ENCODE measurements around the gene LFNG.

Gene LFNG

DNA sequence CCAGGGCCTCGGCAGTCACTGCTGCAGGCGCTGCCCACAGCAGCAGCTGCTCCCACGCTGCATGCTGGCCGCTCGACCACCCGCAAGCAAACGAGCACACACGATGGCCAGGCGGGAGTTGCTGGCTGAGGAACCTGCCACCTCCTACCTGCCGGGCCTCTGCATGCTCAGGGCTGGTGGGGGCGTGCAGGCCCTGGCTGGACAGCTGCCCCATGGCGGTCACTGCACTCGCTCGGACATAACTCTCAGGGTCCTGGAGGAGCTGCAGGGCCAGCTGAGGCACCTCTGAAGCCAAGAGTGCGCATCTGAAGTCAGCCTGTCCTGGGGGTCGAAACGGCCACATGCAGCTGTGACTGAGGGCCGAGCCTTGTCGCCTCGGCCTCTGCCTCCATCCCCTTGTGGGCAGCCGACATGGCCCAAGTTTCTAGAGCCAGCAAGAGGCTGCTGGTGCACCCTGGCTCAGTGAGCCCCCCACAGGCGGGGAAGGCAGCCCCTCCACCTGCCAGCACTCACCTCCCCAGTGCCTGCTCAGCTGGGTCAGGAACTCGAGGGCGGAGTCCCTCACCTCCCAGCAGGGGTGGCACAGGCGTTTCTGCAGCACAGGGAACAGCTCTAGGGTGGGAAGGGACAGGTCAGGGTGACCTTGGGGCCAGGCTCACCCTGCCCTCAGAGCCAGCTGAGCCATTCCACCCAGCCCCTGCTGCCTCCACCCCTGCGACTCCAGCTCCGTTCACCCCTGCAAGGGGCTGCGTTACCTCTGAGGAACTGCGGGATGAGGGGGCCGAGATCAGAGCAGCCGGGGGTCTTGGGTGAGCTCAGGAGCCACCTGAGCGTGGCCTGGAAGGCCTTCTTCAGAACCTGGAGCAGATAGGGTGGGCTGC lies 19.7 kb downstream of the LFNG start:
- Histone ChIP-seq H3K4me2 (ENCODE audit: low read length) (no peak overlapping the region), H3K36me3 (ENCODE audit: insufficient read depth, low read length) (peaks cover 49% of the 10 kb centered on the region), H3K27me3 (ENCODE audit: insufficient read depth, low read length) (no peaks in the 10 kb centered on the region), H2AFZ (ENCODE audit: low read length) (no peak overlapping the region), H3K79me2 (ENCODE audit: insufficient read depth, low read length) (no peaks in the 10 kb centered on the region), H4K20me1 (ENCODE audit: insufficient read depth, low read length) (no peaks in the 10 kb centered on the region), H3F3A (ENCODE audit: insufficient read depth, low read length) (no peaks in the 10 kb centered on the region), H3K9ac (ENCODE audit: low read length) (no peak overlapping the region), H3K4me3 (ENCODE audit: low read depth, low read length, poor library complexity, severe bottlenecking) (no peak overlapping the region), H3K9me3 (ENCODE audit: low read length) (no peaks in the 10 kb centered on the region), H3K9me2 (ENCODE audit: low read depth, low read length) (no peaks in the 10 kb centered on the region), H3K27ac (ENCODE audit: low read depth, low read length, poor library complexity, severe bottlenecking) (no peak overlapping the region), H3K4me1 (ENCODE audit: insufficient read depth, low read length, severe bottlenecking) (no peaks in the 10 kb centered on the region)
- no peak for TF ChIP-seq CTCF (IDR thresholded peaks at IDR 0.05; ENCODE audit: low read length)
- no peak for TF ChIP-seq EZH2 (IDR thresholded peaks at IDR 0.05; ENCODE audit: borderline replicate concordance, low read length)

- Histone ChIP-seq H3K79me2 (ENCODE audit: insufficient read depth, low read length) (no peaks in the 10 kb centered on the region), H3K27ac (ENCODE audit: low read depth, low read length, poor library complexity, severe bottlenecking) (no peak overlapping the region), H4K20me1 (ENCODE audit: insufficient read depth, low read length) (no peaks in the 10 kb centered on the region), H3K4me2 (ENCODE audit: low read length) (no peak overlapping the region), H3F3A (ENCODE audit: insufficient read depth, low read length) (no peaks in the 10 kb centered on the region), H3K9me3 (ENCODE audit: low read length) (no peaks in the 10 kb centered on the region), H3K4me3 (ENCODE audit: low read depth, low read length, poor library complexity, severe bottlenecking) (no peak overlapping the region), H3K36me3 (ENCODE audit: insufficient read depth, low read length) (peaks cover 55% of the 10 kb centered on the region), H3K9ac (ENCODE audit: low read length) (no peak overlapping the region), H2AFZ (ENCODE audit: low read length) (no peak overlapping the region), H3K27me3 (ENCODE audit: insufficient read depth, low read length) (no peaks in the 10 kb centered on the region), H3K9me2 (ENCODE audit: low read depth, low read length) (no peaks in the 10 kb centered on the region), H3K4me1 (ENCODE audit: insufficient read depth, low read length, severe bottlenecking) (no peaks in the 10 kb centered on the region)
- no peak for TF ChIP-seq EZH2 (IDR thresholded peaks at IDR 0.05; ENCODE audit: borderline replicate concordance, low read length)
- no peak for TF ChIP-seq CTCF (IDR thresholded peaks at IDR 0.05; ENCODE audit: low read length)
Measured at GRCh38 chr7:2540133-2540532, 20.6 kb downstream of the LFNG start.

- Histone ChIP-seq H3K9me2 (ENCODE audit: low read depth, low read length) (no peaks in the 10 kb centered on the region), H3K9me3 (ENCODE audit: low read length) (no peaks in the 10 kb centered on the region), H3K36me3 (ENCODE audit: insufficient read depth, low read length) (peaks cover 56% of the 10 kb centered on the region), H3K27ac (ENCODE audit: low read depth, low read length, poor library complexity, severe bottlenecking) (no peak overlapping the region), H3F3A (ENCODE audit: insufficient read depth, low read length) (no peaks in the 10 kb centered on the region), H3K79me2 (ENCODE audit: insufficient read depth, low read length) (no peaks in the 10 kb centered on the region), H3K9ac (ENCODE audit: low read length) (no peak overlapping the region), H2AFZ (ENCODE audit: low read length) (no peak overlapping the region), H3K4me2 (ENCODE audit: low read length) (no peak overlapping the region), H3K27me3 (ENCODE audit: insufficient read depth, low read length) (no peaks in the 10 kb centered on the region), H4K20me1 (ENCODE audit: insufficient read depth, low read length) (no peaks in the 10 kb centered on the region), H3K4me3 (ENCODE audit: low read depth, low read length, poor library complexity, severe bottlenecking) (no peak overlapping the region), H3K4me1 (ENCODE audit: insufficient read depth, low read length, severe bottlenecking) (no peaks in the 10 kb centered on the region)
- no peak for TF ChIP-seq CTCF (IDR thresholded peaks at IDR 0.05; ENCODE audit: low read length)
- no peak for TF ChIP-seq EZH2 (IDR thresholded peaks at IDR 0.05; ENCODE audit: borderline replicate concordance, low read length)
Measured at GRCh38 chr7:2540641-2541051, 21.1 kb downstream of the LFNG start.
